Naive B cell (primary cell): Measurements from ENCODE around the gene LGR6. TPM values are rescaled to one million over a fixed set of nuclear protein-coding genes. Genes with fewer than 3 reads are reported as not detected.
"Not testable (repeated sequence)": the region's sequence is repeated elsewhere in the genome, so short reads cannot be mapped to it uniquely, and the experiment has no call there.

Source experiments
- ATAC-seq, 2 donors: fragments of 150-1000 bp; cut with Tn5 transposase; 2 replicates each; pipeline ENCODE4 v1.10.0; 2021; ENCODE audit warnings: low read depth in 2 of 2, mild to moderate bottlenecking in 2 of 2, moderate library complexity in 2 of 2
- DNase-seq: peaks from one replicate; pipeline ENCODE4 v3.0.0; 2022
- H3K27ac Mint-ChIP-seq, 6 donors: one replicate each; pipeline ENCODE4 v1.8.0; 2020 to 2022; ENCODE audit warnings: mild to moderate bottlenecking in 6 of 6, mixed read lengths in 6 of 6, moderate library complexity in 5 of 6, inconsistent platforms in 2 of 6
- H3K27me3 Mint-ChIP-seq, 3 donors: one replicate each; pipeline ENCODE4 v1.8.0; 2021 to 2022; ENCODE audit warnings: mixed read lengths in 3 of 3, mild to moderate bottlenecking in 1 of 3
- H3K36me3 Mint-ChIP-seq, 2 donors: one replicate each; pipeline ENCODE4 v1.8.0; 2020 to 2022; ENCODE audit warnings: mixed read lengths in 2 of 2, inconsistent platforms in 1 of 2, mild to moderate bottlenecking in 1 of 2
- H3K4me1 Mint-ChIP-seq, 3 donors: one replicate each; pipeline ENCODE4 v1.8.0; 2020 to 2022; ENCODE audit warnings: mixed read lengths in 3 of 3, inconsistent platforms in 1 of 3, mild to moderate bottlenecking in 1 of 3, moderate library complexity in 1 of 3
- H3K4me3 Mint-ChIP-seq, 8 donors: one replicate each; pipeline ENCODE4 v1.8.0; 2020 to 2022; ENCODE audit warnings: mild to moderate bottlenecking in 8 of 8, mixed read lengths in 8 of 8, moderate library complexity in 8 of 8, inconsistent platforms in 2 of 8
- H3K9me3 Mint-ChIP-seq, 7 donors: one replicate each; pipeline ENCODE4 v1.8.0; 2020 to 2022; ENCODE audit warnings: mixed read lengths in 7 of 7, mild to moderate bottlenecking in 5 of 7, inconsistent platforms in 2 of 7, moderate library complexity in 1 of 7
- polyA plus RNA-seq, 6 donors: library from polyadenylated mRNA; unstranded; fragments of 300-500 nt; fragmentation: Illumina TruSeq; gene quantifications; one replicate each; pipeline ENCODE4 v1.2.3, GENCODE V29; 2021; ENCODE audit warnings: low read depth in 6 of 6

LGR6 gene
- polyA plus RNA-seq, 6 donors from 2014 or later = 0.22 TPM; not detected in 5

DNA sequence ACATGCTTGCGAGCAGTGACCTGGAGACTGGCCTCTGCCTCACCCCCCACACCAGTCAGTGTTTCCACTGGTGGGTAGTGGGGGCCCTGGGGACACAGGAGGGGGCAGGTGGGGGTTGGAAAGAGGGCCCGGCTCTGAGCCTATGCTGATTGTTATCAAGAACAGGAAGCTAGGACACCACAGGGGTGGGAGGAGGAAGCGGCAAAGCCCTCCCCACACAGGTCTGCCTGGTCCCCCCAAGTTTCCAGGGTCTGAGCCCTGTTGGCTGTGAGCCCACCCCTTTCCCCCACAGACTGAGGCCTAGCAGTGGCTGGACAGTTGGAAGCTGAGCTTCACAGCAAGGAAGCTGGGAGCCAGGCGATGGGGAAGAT is 31.6 kb upstream of the LGR6 start:
- peak; percentile 49 for DNase-seq
- Mint-ChIP-seq H3K9me3 (no peaks in the 10 kb centered on the region), H3K36me3 (no peaks in the 10 kb centered on the region), H3K4me3 (peak overlapping the region; percentile 56 to 98 (median 96)), H3K4me1 (peaks cover 67 to 96% (median 91%) of the 10 kb centered on the region in 3 donors), H3K27me3 (no peaks in the 10 kb centered on the region), H3K27ac (peak overlapping the region in 3 of 6 donors; percentile 33 to 74 (median 65))
- ATAC-seq = peak in 1 of 2 donors; percentile 18

DNA sequence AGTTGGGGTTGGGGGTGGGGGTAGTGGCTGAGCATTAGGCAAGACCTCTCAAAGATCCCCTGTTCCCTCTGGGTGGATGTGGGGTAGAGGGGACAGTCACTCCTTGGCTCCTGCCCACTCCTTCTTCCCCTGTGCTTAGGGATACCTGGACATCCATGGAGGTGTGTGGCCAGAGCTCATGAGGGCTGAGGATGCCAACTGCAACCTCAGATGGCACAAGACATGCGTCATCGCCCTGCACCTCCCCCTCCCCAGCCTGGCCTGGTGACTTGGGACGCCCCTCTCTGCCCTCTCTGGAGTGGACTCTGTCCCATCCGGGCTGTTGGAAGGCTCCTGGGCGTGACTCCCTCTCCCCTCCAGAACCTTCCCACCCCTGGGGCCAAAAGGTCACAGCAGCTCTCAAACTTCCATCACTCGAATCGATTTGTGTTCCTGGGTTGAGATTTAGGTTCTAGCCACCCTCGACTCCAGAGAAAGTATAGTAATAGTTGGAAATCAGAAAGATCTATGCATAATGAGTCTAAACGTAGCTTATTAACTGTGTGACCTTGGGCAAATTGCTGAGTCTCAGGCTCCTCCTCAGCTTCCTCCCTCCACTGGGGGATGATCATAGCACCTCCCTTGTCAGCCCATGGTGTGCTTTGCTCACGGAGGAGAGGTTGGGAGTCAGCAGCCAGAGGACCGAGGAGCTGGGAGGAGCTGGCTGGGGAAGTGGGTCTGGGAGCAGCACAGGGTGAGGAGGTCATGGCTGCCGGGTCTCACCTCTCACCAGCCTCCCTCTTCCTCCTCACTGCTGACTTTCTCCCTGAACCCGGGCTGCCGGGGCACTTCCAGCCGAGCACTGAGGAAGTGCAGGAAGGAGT is 30.9 kb upstream of the LGR6 start:
- no peak for ATAC-seq

DNA sequence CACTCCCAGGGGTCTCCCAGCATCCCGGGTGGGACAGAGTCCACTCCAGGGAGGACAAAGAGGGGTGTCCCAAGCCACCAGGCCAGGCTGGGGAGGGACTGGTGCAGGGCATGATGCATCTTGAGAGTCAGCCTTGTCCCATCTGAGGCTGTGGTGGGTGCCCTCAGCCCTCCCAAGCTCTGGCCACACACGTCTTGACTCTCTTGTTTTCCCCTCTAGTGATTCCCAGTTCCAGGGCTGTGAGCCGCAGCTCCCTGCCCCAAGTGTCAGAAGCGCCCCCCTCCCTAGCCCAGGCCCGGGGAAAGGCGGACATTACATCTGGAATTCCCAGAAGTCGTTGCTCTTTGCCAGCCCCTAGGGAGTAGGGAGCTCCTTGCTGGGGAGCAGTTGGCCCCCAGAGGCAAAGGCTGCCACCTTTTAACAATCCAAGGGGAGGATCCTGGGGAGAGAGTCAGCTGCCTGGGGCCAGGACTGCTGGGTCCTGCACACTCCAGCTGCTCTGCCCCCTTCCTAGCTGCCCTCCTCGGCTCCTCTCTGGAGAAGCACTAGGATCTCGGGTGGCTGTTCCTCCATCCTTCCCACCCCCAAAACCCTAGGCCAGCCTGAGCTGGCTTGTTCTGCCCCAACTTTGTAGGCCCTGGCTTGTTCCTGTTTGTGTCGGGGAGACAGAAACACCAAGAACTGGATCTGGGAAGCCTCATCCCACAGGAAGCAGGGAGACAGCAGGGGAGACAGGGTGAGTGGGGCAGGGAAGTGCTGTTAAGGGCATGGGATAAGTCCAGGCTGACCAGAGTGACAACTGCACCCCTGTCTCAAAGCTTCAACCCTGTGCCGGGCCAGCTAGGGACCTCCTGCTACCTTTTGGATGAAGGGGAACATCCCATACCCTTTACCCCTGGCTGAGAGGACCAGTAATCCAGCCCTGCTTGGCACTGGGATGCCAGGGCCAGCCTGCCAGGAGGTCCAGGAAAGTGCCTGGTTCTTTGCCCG is 30.0 kb upstream of the LGR6 start:
- Mint-ChIP-seq H3K9me3 (no peaks in the 10 kb centered on the region), H3K27ac (peak overlapping the region; percentile 42 to 96 (median 84)), H3K36me3 (no peaks in the 10 kb centered on the region), H3K27me3 (peaks cover 0 to 7% (median 0%) of the 10 kb centered on the region in 3 donors), H3K4me3 (peak overlapping the region in 7 of 8 donors; percentile 12 to 91 (median 83)), H3K4me1 (peaks cover 66 to 80% (median 79%) of the 10 kb centered on the region in 3 donors)
- no peak for ATAC-seq
- DNase-seq = no peak

More for the DNA sequence above, 30.9 kb upstream of the LGR6 start:
- no peak for DNase-seq
- H3K27me3 Mint-ChIP-seq = no peaks in the 10 kb centered on the region
- no peaks in the 10 kb centered on the region for H3K36me3 Mint-ChIP-seq
- peaks cover 67 to 90% (median 89%) of the 10 kb centered on the region in 3 donors for H3K4me1 Mint-ChIP-seq
- H3K9me3 Mint-ChIP-seq = no peaks in the 10 kb centered on the region
- H3K4me3 Mint-ChIP-seq = peak overlapping the region; percentile 53 to 98 (median 92)
- H3K27ac Mint-ChIP-seq = peak overlapping the region in 5 of 6 donors; percentile 44 to 92 (median 71)

DNA sequence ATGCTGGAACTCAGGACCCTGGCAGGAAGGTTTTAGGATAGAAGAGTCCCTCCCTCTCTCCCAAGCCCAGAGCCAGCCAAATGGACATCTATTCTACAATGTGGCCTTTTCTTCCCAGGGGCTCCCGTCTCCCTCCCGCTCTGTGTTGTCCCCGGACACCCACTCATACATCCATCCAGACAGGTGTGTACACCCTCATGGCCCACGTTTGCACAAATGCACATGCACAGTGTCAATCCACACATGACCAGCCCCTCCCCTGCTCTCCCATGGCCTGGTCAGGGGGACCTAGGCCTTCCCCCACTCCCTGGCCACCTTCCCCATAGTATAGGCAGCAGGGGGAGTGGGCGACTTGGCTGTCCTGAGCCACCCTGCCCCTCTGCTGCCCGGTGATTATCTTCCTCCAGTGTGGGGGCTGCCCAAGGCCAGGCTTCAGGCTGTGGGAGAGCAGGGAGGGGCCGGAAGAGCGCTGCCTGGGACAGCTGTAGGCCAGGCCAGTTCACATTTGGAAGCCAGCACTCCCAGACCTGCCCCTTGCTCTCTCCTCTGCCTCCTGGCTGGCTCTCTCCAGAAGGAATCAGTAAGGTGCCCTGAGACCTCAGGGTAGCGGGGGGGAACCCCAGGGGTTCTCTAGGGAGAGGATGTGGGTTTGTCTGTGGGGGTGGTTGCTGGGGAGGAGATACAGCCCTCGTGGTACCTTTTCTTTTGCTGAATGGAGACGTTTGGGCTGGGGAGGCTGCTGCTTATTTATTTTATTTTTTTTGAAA is 29.1 kb upstream of the LGR6 start:
- Mint-ChIP-seq H3K9me3 (no peaks in the 10 kb centered on the region), H3K27me3 (peaks cover 0 to 7% (median 0%) of the 10 kb centered on the region in 3 donors), H3K36me3 (no peaks in the 10 kb centered on the region), H3K4me3 (peak overlapping the region; percentile 52 to 91 (median 85)), H3K4me1 (peaks cover 58 to 72% (median 71%) of the 10 kb centered on the region in 3 donors), H3K27ac (peak overlapping the region; percentile 71 to 96 (median 90))
- DNase-seq = peak; percentile 94
- ATAC-seq = peak; percentile 88 to 90

DNA sequence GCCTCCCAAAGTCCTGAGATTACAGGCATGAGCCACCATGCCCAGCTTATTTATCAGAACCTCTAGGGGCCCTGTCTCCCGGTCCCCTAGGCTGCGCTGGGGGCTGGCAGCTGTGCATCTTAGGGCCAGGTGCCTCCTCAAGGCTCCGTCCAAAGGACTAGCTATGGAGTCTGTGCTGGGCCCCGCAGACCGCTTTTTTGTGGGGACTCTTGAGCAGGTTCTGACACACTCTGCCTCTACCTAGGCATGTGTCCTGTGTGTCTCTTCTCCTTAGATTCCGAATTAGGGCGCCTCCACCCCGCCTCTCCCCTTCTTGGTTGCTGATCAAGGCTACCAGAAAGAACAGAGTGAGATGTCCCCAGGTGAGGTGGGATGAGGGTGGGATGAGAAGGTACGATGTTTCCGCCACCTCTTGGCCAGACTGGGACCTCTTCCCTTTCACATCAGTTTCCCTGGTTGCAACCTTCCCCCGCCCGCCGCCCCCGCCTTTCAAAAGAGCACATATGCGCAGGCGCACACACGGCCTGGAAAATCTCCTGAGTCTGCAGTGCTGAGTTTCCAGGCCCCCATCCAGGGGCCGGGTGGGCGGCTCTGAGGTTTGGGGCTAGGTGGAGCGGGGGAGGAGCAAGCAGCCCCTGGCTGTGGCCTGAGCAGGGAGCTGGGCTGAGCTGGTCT is 28.2 kb upstream of the LGR6 start:
- Mint-ChIP-seq H3K36me3 (no peaks in the 10 kb centered on the region), H3K4me3 (peak overlapping the region; percentile 52 to 91 (median 85)), H3K27ac (peak overlapping the region; percentile 71 to 96 (median 89)), H3K4me1 (peaks cover 48 to 62% (median 61%) of the 10 kb centered on the region in 3 donors), H3K9me3 (no peaks in the 10 kb centered on the region), H3K27me3 (peaks cover 0 to 7% (median 0%) of the 10 kb centered on the region in 3 donors)
- no peak for ATAC-seq
- no peak for DNase-seq

DNA sequence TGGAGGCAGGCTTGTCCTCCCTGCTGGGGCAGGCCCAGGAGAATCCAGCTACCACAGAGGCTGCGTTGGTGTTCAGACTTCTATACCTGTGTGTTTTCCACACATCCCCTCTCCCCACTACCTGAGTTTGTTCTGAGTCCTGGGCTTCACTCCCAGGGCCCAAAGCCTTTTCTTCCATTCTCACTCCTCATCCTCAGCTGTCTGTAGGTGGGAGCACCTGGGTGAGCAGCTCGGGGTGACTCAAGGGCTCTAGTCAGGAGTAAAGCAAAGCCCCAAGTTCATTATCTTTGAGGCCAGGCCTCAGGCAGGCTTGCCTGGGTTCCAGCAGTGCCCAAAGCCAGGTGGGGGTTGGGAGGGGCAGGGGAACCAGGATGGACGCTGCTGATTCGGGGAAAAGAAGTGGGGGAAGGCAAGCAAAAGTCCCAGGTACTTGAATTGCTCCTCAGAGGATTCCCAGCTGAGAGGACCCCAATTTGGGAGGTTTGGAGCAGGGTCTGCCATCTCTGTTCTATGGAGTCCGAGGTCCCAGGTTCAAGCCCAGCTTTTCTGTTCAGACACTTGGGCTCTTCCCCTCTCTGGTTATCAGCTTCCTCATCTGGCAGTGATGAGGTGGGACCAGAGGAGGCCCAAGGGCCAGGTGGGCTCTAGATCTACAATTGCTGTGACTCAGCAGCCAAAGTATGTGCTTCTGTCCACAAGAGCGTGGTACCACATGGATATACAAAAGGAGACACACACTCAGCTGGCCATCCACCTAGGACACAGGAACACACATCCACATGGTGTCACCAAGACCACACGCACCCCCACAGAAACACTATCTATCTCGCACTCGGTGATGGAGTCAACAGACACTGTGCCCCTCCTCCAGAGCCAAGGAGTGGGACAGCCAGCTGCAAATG is 27.4 kb upstream of the LGR6 start:
- ATAC-seq (no peak), DNase-seq (no peak)
- peak overlapping the region in 5 of 6 donors; percentile 9 to 70 (median 42) for H3K27ac Mint-ChIP-seq
- peaks cover 0 to 7% (median 0%) of the 10 kb centered on the region in 3 donors for H3K27me3 Mint-ChIP-seq
- H3K4me3 Mint-ChIP-seq = peak overlapping the region in 5 of 8 donors; percentile 29 to 83 (median 50)
- peaks cover 40 to 54% (median 53%) of the 10 kb centered on the region in 3 donors for H3K4me1 Mint-ChIP-seq
- no peaks in the 10 kb centered on the region for H3K9me3 Mint-ChIP-seq
- no peaks in the 10 kb centered on the region for H3K36me3 Mint-ChIP-seq

DNA sequence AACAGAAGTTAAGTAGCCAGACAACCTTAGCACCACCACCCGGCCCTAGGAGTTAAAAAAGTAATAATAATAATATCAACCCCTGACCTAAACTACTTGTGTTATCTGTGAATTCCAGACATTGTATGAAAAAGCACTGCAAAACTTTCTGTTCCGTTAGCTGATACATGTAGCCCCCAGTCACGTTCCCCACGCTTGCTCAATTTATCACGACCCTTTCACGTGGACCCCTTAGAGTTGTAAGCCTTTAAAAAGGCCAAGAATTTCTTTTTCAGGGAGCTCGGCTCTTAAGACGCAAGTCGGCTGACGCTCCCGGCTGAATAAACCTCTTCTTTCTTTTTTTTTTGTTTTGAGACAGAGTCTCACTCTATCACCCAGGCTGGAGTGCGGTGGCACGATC is 26.5 kb upstream of the LGR6 start:
- H3K27me3 Mint-ChIP-seq, H3K36me3 Mint-ChIP-seq, ATAC-seq, H3K9me3 Mint-ChIP-seq, DNase-seq, H3K4me3 Mint-ChIP-seq: not testable (repeated sequence)
- Mint-ChIP-seq H3K27ac (peak overlapping the region in 3 of 6 donors; percentile 9 to 65 (median 60)), H3K4me1 (peaks cover 34 to 46% (median 45%) of the 10 kb centered on the region in 3 donors)

DNA sequence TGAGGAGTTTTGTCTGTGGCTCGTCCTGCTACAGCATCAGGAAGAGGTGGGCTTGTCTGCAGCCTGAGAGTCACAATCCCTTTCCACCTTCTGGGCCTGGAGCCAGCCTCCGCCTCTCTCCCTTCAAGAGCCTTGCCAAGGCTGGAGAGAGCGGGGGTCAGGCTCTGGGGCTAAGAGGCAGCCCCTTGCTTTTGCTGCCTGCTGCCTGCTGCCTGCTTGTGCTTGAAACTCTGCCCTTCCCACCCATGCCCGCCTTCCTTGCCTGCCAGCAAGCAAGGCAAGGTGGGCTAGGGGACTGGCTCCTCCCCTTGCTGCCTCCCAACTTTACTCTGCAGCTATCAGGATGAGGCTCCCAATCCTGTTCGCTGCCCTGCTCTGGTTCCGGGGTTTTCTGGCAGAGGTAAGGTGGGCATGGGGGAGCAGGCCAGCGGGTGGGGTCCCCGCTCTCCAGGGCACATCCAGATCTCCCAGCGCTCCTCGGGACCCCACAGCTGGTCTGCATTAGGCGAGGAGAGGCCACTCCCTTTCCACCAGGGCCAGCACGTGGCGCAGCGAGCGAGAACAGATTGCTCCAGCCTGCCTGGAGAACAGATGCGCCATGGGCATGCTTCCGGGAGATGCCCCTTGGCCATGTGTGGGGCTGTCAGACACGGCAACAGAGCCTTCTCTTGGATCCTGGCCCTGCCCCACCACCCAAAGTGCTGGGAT is 25.7 kb upstream of the LGR6 start:
- DNase-seq (no peak), ATAC-seq (no peak)
- Mint-ChIP-seq H3K9me3 (no peaks in the 10 kb centered on the region), H3K4me3 (peak overlapping the region in 1 of 8 donors; percentile 29), H3K4me1 (peaks cover 26 to 38% (median 37%) of the 10 kb centered on the region in 3 donors), H3K27ac (peak overlapping the region in 3 of 6 donors; percentile 9 to 76 (median 10)), H3K27me3 (peaks cover 0 to 7% (median 0%) of the 10 kb centered on the region in 3 donors), H3K36me3 (no peaks in the 10 kb centered on the region)

DNA sequence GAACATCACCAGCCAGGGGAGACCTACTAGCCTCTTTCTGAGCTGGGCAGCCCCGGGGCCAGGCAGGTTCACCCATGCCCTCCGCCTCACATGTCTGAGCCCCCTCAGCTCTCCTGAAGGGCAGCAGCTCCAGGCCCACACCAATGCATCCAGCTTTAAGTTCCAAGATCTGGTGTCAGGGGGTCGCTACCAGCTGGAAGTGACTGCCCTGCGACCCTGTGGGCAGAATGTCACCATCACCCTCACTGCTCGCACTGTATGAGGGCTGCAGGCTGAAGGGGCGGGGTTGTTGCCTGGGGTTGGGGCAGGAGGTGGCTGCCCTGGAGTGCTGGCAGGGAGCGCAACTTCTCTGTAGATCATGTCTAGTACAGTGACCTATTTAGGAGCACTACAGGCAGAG is 24.7 kb upstream of the LGR6 start:
- H3K27me3 Mint-ChIP-seq = peaks cover 0 to 7% (median 0%) of the 10 kb centered on the region in 3 donors

DNA sequence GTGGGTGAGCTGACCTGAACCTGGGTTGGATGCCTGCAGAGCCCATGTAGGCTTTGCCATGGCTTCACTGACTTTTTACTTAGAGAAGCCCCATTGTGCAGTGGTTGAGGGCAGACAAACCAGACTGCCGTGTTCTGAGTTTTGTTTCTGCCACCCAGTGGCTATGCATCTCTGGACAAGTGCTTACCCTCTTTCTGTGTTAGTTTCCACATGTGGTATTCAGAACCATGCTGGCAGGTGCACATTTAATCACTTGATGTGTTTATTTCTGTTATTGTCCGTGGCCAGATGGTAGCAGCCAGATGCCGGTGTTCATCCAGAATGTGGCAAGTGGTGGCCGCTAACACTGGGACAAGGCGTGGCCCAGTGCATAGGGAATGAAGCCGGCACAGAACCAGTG is 22.9 kb upstream of the LGR6 start:
- Mint-ChIP-seq H3K27ac (peak overlapping the region in 1 of 6 donors; percentile 69), H3K4me3 (no peak overlapping the region), H3K27me3 (peaks cover 0 to 7% (median 0%) of the 10 kb centered on the region in 3 donors), H3K4me1 (peaks cover 7 to 10% (median 10%) of the 10 kb centered on the region in 3 donors), H3K36me3 (no peaks in the 10 kb centered on the region), H3K9me3 (no peaks in the 10 kb centered on the region)
- ATAC-seq (no peak), DNase-seq (no peak)

More for the DNA sequence above, 24.7 kb upstream of the LGR6 start:
- no peak overlapping the region for H3K27ac Mint-ChIP-seq
- ATAC-seq (no peak), DNase-seq (no peak)
- H3K4me1 Mint-ChIP-seq = peaks cover 16 to 28% (median 27%) of the 10 kb centered on the region in 3 donors
- H3K4me3 Mint-ChIP-seq = no peak overlapping the region
- H3K9me3 Mint-ChIP-seq = no peaks in the 10 kb centered on the region
- H3K36me3 Mint-ChIP-seq = no peaks in the 10 kb centered on the region
